Subcutaneous abdominal adipose tissue (tissue), 5 donors: ENCODE data around the gene EXTL1.

Experiments
- H3K27ac ChIP-seq: one replicate; pipeline ENCODE4 v1.7.0; 2013; ENCODE audit warnings: low read depth, mild to moderate bottlenecking, inconsistent platforms, low read length, moderate library complexity
- H3K27me3 ChIP-seq, 5 donors: one replicate each; pipeline ENCODE4 v1.7.0; 2013; ENCODE audit warnings: low read length in 5 of 5, inconsistent platforms in 1 of 5; ENCODE audit not compliant: control insufficient read depth in 5 of 5, insufficient read depth in 4 of 5
- H3K36me3 ChIP-seq, 5 donors: one replicate each; pipeline ENCODE4 v1.7.0; 2013; ENCODE audit warnings: low read length in 5 of 5; ENCODE audit not compliant: control insufficient read depth in 5 of 5, insufficient read depth in 5 of 5
- H3K4me1 ChIP-seq, 5 donors: one replicate each; pipeline ENCODE4 v1.7.0; 2013; ENCODE audit warnings: low read length in 5 of 5, mild to moderate bottlenecking in 3 of 5, moderate library complexity in 1 of 5; ENCODE audit not compliant: control insufficient read depth in 5 of 5, insufficient read depth in 5 of 5
- H3K4me3 ChIP-seq, 5 donors: one replicate each; pipeline ENCODE4 v1.7.0; 2013; ENCODE audit warnings: low read length in 5 of 5, low read depth in 1 of 5
- H3K9ac ChIP-seq, 5 donors: one replicate each; pipeline ENCODE4 v1.7.0; 2013; ENCODE audit warnings: low read length in 5 of 5, mild to moderate bottlenecking in 4 of 5, moderate library complexity in 3 of 5
- H3K9me3 ChIP-seq, 5 donors: one replicate each; pipeline ENCODE4 v1.7.0; 2013; ENCODE audit warnings: low read length in 5 of 5; ENCODE audit not compliant: control insufficient read depth in 5 of 5
- donor health status: healthy.
- donor health status: healthy.
- donor health status: healthy.
- donor health status: healthy.
- donor health status: healthy.

Gene EXTL1

GRCh38 chr1:25989440-25990234 lies 31.9 kb upstream of the EXTL1 start:
- Histone ChIP-seq H3K4me1 (peaks cover 10 to 40% (median 28%) of the 10 kb centered on the region in 5 donors), H3K27ac (peak overlapping the region; percentile 56), H3K9ac (peak overlapping the region in 4 of 5 donors; percentile 42 to 71 (median 62)), H3K27me3 (no peaks in the 10 kb centered on the region), H3K9me3 (no peaks in the 10 kb centered on the region), H3K4me3 (peak overlapping the region in 4 of 5 donors; percentile 9 to 47 (median 40)), H3K36me3 (peaks cover 9 to 24% (median 13%) of the 10 kb centered on the region in 5 donors)

DNA sequence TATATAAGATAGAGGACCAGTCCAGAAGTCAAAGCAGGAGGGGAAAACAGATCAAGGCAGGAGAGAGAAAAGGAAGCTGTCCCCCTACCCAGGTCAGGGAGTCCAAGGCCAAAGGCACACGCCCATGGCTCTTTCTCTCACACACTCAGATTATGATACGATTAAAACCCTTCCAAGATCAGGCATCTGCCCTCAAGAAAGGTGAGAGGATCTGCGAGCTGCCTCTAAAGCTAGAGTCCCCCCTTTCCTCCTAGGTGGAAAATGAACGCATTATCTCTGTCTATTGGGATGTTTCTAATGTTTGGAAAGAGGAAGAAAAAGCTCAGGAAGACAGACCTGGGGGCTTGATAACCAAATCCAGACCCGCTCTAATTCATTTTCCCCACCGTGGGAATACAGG lies 31.3 kb upstream of the EXTL1 start:
- H3K9me3 ChIP-seq = no peaks in the 10 kb centered on the region
- H3K27me3 ChIP-seq = no peaks in the 10 kb centered on the region
- H3K9ac ChIP-seq = peak overlapping the region; percentile 29 to 71 (median 62)
- peaks cover 10 to 37% (median 28%) of the 10 kb centered on the region in 5 donors for H3K4me1 ChIP-seq
- H3K27ac ChIP-seq = peak overlapping the region; percentile 52
- H3K4me3 ChIP-seq = peak overlapping the region in 4 of 5 donors; percentile 37 to 59 (median 44)
- H3K36me3 ChIP-seq = peaks cover 6 to 20% (median 11%) of the 10 kb centered on the region in 5 donors

DNA sequence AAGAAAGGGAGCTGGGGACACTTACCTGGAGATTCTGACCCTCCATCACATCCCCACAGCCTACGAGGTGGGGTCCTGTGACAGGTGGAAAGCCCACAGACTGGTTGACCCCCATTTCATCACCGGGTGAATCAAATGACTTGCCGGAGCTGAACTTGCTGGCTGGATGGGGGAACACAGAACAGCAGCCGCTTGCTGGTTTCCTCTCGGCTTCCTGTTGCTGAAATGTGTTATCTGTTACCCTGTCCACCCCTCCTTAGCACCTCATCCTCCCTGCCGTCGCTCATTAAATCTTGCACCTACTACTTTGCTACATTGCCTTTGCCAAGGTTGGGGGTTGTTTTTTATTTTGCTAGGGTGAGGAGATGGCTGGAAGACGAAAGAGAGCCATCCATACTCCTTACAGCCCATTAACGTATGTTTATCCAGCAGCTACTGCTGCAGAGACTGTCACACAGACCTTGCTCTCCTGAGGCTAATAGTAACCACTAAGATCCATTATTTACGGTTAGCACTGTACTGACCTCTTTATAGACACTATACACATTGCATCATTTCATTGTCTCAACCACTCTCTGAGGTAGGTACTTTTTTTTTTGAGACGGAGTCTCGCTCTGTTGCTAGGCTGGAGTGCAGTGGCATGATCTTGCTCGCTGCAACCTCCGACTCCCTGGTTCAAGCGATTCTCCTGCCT lies 30.7 kb upstream of the EXTL1 start:
- no peaks in the 10 kb centered on the region for H3K27me3 ChIP-seq
- peaks cover 10 to 37% (median 28%) of the 10 kb centered on the region in 5 donors for H3K4me1 ChIP-seq
- peak overlapping the region in 4 of 5 donors; percentile 29 to 71 (median 52) for H3K9ac ChIP-seq
- peak overlapping the region; percentile 52 for H3K27ac ChIP-seq
- no peaks in the 10 kb centered on the region for H3K9me3 ChIP-seq
- H3K36me3 ChIP-seq = peaks cover 0 to 15% (median 5%) of the 10 kb centered on the region in 5 donors
- peak overlapping the region in 4 of 5 donors; percentile 37 to 59 (median 44) for H3K4me3 ChIP-seq

GRCh38 chr1:25991937-25992688 lies 29.5 kb upstream of the EXTL1 start:
- H3K27me3 ChIP-seq = no peaks in the 10 kb centered on the region
- H3K9me3 ChIP-seq = no peaks in the 10 kb centered on the region
- peaks cover 12 to 44% (median 35%) of the 10 kb centered on the region in 5 donors for H3K4me1 ChIP-seq
- no peak overlapping the region for H3K27ac ChIP-seq
- no peak overlapping the region for H3K4me3 ChIP-seq
- H3K36me3 ChIP-seq = peaks cover 0 to 11% (median 3%) of the 10 kb centered on the region in 5 donors
- no peak overlapping the region for H3K9ac ChIP-seq

GRCh38 chr1:25992689-25993171 lies 28.8 kb upstream of the EXTL1 start:
- Histone ChIP-seq H3K9me3 (no peaks in the 10 kb centered on the region), H3K4me3 (no peak overlapping the region), H3K4me1 (peaks cover 13 to 48% (median 41%) of the 10 kb centered on the region in 5 donors), H3K9ac (no peak overlapping the region), H3K36me3 (peaks cover 0 to 5% (median 0%) of the 10 kb centered on the region in 5 donors), H3K27ac (no peak overlapping the region), H3K27me3 (no peaks in the 10 kb centered on the region)

DNA sequence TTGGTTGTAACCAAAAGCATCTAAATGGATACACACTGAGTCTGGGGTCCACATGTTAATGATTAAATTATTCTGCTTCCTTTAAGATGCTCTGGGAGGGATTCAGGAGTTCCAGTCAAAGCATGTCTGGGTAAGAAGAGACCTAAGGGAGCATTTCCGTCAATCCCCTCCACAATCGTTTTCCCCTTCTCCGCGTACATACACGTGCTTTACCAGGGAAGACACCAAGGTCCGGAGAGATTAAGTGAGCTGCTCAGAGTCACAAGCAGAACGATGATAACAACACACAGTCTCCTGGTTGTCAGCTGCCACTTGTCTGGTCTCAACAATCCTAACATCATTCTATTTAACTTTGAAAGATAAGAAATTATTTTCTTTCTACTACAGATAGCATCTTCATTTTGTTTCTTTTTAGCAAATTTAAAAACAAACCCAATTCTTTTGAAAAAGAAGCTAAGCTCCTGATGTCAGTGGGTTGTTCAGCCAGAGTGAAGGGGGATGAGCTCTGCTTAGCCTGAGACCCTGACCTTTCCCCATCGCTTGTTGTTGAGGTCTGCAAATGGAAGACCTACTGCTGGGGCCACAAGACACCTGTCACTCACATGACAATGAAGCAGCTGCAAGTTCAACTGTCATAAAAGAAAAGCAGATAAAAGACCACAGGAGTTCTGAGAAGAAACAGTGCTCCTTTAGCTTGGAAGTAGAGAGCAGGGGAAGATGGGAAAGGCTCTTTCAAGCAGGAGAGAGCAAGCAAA lies 28.2 kb upstream of the EXTL1 start:
- Histone ChIP-seq H3K27me3 (no peaks in the 10 kb centered on the region), H3K9me3 (no peaks in the 10 kb centered on the region), H3K9ac (peak overlapping the region in 1 of 5 donors; percentile 41), H3K27ac (no peak overlapping the region), H3K4me1 (peaks cover 17 to 49% (median 40%) of the 10 kb centered on the region in 5 donors), H3K36me3 (peaks cover 0 to 3% (median 0%) of the 10 kb centered on the region in 5 donors), H3K4me3 (no peak overlapping the region)

GRCh38 chr1:25994402-25995150 lies 27.0 kb upstream of the EXTL1 start:
- H3K27me3 ChIP-seq = no peaks in the 10 kb centered on the region
- H3K4me3 ChIP-seq = no peak overlapping the region
- H3K9me3 ChIP-seq = no peaks in the 10 kb centered on the region
- no peak overlapping the region for H3K27ac ChIP-seq
- H3K9ac ChIP-seq = no peak overlapping the region
- peaks cover 0 to 3% (median 0%) of the 10 kb centered on the region in 5 donors for H3K36me3 ChIP-seq
- peaks cover 14 to 42% (median 35%) of the 10 kb centered on the region in 5 donors for H3K4me1 ChIP-seq

DNA sequence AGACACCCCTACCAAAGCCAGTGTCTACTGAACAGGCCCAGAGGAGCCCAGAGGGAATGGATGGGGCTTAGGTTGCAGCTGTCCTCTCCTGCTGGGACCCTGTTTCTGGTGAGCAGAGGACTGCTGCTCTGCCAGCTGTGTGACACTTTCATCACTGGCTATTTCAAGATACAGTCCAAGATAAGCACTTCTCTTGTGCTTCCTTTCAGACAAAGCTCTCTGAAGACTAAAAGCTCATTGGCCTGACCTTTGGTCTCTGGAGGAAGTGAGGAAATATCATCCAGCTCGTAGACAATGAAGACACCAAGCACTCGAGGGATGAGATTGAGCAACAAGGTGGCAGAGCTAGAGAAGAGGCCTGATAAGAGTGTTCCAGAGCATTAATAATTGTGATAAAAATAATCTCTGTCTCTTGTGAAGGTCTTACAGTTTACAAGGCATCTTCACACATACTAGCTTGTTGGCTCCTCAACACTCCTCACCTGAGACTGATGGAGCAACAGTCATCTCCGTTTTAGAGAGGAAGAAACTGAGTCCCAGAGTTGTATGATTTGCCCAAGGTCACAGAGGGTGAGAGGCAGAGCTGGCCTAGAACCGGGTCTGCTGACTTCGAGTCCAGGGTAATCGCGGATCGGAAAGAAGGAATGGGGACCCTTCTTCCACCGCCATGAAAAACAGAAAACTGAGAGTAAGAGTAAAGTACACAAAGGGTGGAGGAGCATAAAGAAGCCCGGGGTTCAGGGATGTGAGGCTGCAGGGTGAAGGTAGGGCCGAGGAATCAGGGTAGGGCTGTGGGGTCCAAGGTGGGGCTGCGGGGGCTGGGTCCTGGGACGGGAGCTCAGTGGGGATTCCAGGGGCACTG lies 24.4 kb upstream of the EXTL1 start:
- peaks cover 8 to 24% (median 20%) of the 10 kb centered on the region in 5 donors for H3K4me1 ChIP-seq
- peaks cover 0 to 3% (median 0%) of the 10 kb centered on the region in 5 donors for H3K36me3 ChIP-seq
- H3K9ac ChIP-seq = peak overlapping the region; percentile 65 to 90 (median 88)
- no peaks in the 10 kb centered on the region for H3K9me3 ChIP-seq
- H3K27me3 ChIP-seq = no peaks in the 10 kb centered on the region
- H3K27ac ChIP-seq = peak overlapping the region; percentile 92
- peak overlapping the region; percentile 72 to 87 (median 78) for H3K4me3 ChIP-seq
